B cell (primary cell): ENCODE data around the gene UCK1.

ENCODE experiments used
- CTCF ChIP-seq: fragments of 200-600 bp; IDR thresholded peaks from one replicate; pipeline ENCODE4 v1.8.0; 2022; ENCODE audit warnings: antibody characterized with exemption, mild to moderate bottlenecking
- EZH2 ChIP-seq: IDR thresholded peaks from 2 replicates; pipeline ENCODE4 v1.6.1; 2012; ENCODE audit warnings: borderline replicate concordance, low read depth, mild to moderate bottlenecking, moderate library complexity, low read length; ENCODE audit not compliant: insufficient read depth, poor library complexity, severe bottlenecking

DNA sequence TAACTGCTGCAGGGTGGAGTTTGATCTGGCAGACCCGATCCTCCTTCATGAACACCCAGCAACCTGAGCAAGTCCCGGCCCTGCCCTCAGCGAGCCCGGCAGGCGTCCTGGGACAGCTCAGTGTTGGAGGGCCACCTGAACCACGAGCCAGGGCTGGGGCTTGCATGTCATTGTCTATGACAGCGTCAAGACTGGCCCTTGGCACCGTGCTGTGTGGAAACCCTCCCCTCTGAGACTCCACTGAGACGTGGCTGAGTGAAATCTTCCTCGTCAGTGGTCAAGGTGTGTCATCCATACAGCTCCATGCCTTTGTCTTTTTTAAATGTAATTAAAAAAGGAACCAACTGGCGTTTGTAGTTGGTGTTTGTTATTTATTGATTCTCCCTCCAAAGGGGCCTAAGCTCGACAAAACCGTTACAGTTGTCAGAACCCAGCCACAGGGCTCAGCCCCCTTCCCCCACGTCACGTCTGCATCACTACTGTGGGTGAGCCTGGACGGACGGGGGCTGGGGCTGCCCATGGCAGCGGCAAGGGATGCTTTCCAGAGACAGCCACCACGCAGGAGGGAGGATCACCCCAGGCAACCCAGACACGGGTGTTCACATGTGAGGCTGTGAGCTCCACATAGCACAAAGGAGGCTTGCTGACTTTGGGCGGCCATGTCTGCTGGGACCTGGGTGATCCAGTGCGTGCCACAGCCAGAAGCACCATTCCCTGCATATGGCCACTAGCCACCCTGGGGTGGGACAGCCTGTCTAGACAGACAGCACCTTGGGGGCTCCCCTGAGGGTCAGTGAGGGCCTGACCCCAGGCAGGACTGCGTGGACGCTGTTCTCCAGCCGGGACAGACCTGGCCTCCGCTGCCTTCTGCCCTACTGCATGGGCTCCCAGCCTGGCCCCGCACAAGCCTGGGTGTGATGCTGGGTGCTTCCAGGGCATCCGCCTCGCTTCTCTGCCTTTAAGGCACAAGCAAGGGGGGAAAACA, 7.3 kb downstream of the UCK1 start:
- TF ChIP-seq CTCF, result no peak
- TF ChIP-seq EZH2, result no peak
